PC-3 (cell line): ENCODE data around the gene IFITM5. TPM values are rescaled to one million over a fixed set of nuclear protein-coding genes. Genes with fewer than 3 reads are reported as not detected.

Experiments used
- ATAC-seq: fragments of 200-7000 bp; cut with Tn5 transposase; 2 replicates; pipeline ENCODE4 v1.9.1; 2020; ENCODE audit warnings: mild to moderate bottlenecking, moderate library complexity
- BruUV-seq: library from RNA; stranded (reverse); fragments of 400-500 nt; replicated peaks from 2 replicates; lab custom pipeline; 2021; lab: Mats Ljungman, UMichigan
- CTCF ChIA-PET: fragments of 300-600 bp; sonication (Branson Sonifier 250); formaldehyde crosslinking; loops from one replicate; lab custom pipeline; 2022; ENCODE audit warnings: antibody characterized with exemption; lab: Charles Lee
- POLR2A ChIA-PET: fragments of 300-600 bp; sonication (Branson Sonifier 250); formaldehyde crosslinking; loops from one replicate; lab custom pipeline; 2022; ENCODE audit warnings: antibody characterized with exemption; ENCODE audit not compliant: unreplicated experiment; lab: Charles Lee
- DNase-seq: peaks from one replicate; pipeline ENCODE4 v3.0.0-alpha.2; 2015
- H2AFZ ChIP-seq: fragments of 300-600 bp; sonication (generic); 2 replicates; pipeline ENCODE4 v1.6.0; 2016; ENCODE audit warnings: antibody characterized with exemption, low read length
- H3F3A ChIP-seq: fragments of 300-600 bp; sonication (generic); one replicate; pipeline ENCODE4 v1.6.0; 2017; ENCODE audit warnings: antibody characterized with exemption, low read length, control low read depth, mild to moderate bottlenecking; ENCODE audit not compliant: unreplicated experiment
- H3K27ac ChIP-seq: fragments of 300-600 bp; sonication (generic); 2 replicates; pipeline ENCODE4 v1.5.1; 2016; ENCODE audit warnings: mild to moderate bottlenecking, low read length
- H3K27me3 ChIP-seq: fragments of 300-600 bp; sonication (generic); 2 replicates; pipeline ENCODE4 v1.6.1; 2016; ENCODE audit warnings: low read length, mixed read lengths
- H3K36me3 ChIP-seq: fragments of 300-600 bp; sonication (generic); 2 replicates; pipeline ENCODE4 v1.6.1; 2016; ENCODE audit warnings: low read depth, mixed run types, low read length, mixed read lengths
- H3K4me1 ChIP-seq: fragments of 300-600 bp; sonication (generic); 2 replicates; pipeline ENCODE4 v1.5.1; 2016; ENCODE audit warnings: low read length; ENCODE audit not compliant: insufficient read depth
- H3K4me2 ChIP-seq: fragments of 300-600 bp; sonication (generic); 2 replicates; pipeline ENCODE4 v1.6.0; 2016; ENCODE audit warnings: low read length
- H3K4me3 ChIP-seq: fragments of 300-600 bp; sonication (generic); 2 replicates; pipeline ENCODE4 v1.5.1; 2016; ENCODE audit warnings: mild to moderate bottlenecking, low read length, mixed read lengths
- H3K79me2 ChIP-seq: fragments of 300-600 bp; sonication (generic); 2 replicates; pipeline ENCODE4 v1.6.1; 2017; ENCODE audit warnings: low read length, mixed read lengths
- H3K9ac ChIP-seq: fragments of 300-600 bp; sonication (generic); 2 replicates; pipeline ENCODE4 v1.6.0; 2016; ENCODE audit warnings: mild to moderate bottlenecking, low read length
- H3K9me2 ChIP-seq: fragments of 300-600 bp; sonication (generic); replicated peaks from 2 replicates; pipeline ENCODE4 v1.6.1; 2016; ENCODE audit warnings: mixed run types, low read length, mixed read lengths
- H3K9me3 ChIP-seq: fragments of 300-600 bp; sonication (generic); 2 replicates; pipeline ENCODE4 v1.6.1; 2016; ENCODE audit warnings: low read length, mixed read lengths
- H4K20me1 ChIP-seq: fragments of 300-600 bp; sonication (generic); 2 replicates; pipeline ENCODE4 v1.6.1; 2016; ENCODE audit warnings: low read length, mixed read lengths
- CTCF ChIP-seq: fragments of 300-600 bp; sonication (generic); conservative IDR thresholded peaks from 2 replicates; pipeline ENCODE4 v1.5.1; 2017; ENCODE audit warnings: antibody characterized with exemption, low read depth, mild to moderate bottlenecking, low read length
- EZH2 ChIP-seq: fragments of 300-600 bp; sonication (generic); IDR thresholded peaks from one replicate; pipeline ENCODE4 v1.6.1; 2017; ENCODE audit warnings: antibody characterized with exemption, mild to moderate bottlenecking, low read length; ENCODE audit not compliant: unreplicated experiment
- EZH2phosphoT487 ChIP-seq: fragments of 300-600 bp; sonication (generic); IDR thresholded peaks from 2 replicates; pipeline ENCODE4 v1.6.1; 2018; ENCODE audit warnings: mild to moderate bottlenecking, antibody characterized with exemption, low read length, borderline replicate concordance
- intact Hi-C: fragments of 100-400 bp; cut with micrococcal nuclease; formaldehyde crosslinking; loops from 2 replicates; pipeline ENCODE4 v1.9.0; 2023
- total RNA-seq: library from RNA; depleted of rRNA; stranded (reverse); fragments of >200 nt; gene quantifications from 2 replicates; pipeline ENCODE4 v1.2.3, GENCODE V29; 2014

The IFITM5 gene
- total RNA-seq, 1 experiment from 2014 or later, result not detected

DNA sequence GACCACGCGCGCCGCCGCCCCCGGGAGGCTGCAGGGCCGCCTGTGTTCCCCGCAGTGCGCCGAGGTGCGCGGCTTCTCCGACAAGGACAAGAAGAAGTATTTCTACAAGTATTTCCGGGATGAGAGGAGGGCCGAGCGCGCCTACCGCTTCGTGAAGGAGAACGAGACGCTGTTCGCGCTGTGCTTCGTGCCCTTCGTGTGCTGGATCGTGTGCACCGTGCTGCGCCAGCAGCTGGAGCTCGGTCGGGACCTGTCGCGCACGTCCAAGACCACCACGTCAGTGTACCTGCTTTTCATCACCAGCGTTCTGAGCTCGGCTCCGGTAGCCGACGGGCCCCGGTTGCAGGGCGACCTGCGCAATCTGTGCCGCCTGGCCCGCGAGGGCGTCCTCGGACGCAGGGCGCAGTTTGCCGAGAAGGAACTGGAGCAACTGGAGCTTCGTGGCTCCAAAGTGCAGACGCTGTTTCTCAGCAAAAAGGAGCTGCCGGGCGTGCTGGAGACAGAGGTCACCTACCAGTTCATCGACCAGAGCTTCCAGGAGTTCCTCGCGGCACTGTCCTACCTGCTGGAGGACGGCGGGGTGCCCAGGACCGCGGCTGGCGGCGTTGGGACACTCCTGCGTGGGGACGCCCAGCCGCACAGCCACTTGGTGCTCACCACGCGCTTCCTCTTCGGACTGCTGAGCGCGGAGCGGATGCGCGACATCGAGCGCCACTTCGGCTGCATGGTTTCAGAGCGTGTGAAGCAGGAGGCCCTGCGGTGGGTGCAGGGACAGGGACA is 18.4 kb downstream of the IFITM5 start:
- DNase-seq (no peak), ATAC-seq (no peak)
- intact Hi-C loops, result no loop called here
- no peak overlapping the region for H3K9ac ChIP-seq
- no peaks in the 10 kb centered on the region for H3K9me3 ChIP-seq
- no peaks in the 10 kb centered on the region for H3K4me1 ChIP-seq
- H3K4me3 ChIP-seq, result no peak overlapping the region
- no TSS peak for BruUV-seq
- H3K4me2 ChIP-seq, result no peak overlapping the region
- no peaks in the 10 kb centered on the region for H3K9me2 ChIP-seq
- no peaks in the 10 kb centered on the region for H4K20me1 ChIP-seq
- no peak overlapping the region for H3K27ac ChIP-seq
- ChIA-PET CTCF (no interaction called here), POLR2A (no interaction called here)
- H3K27me3 ChIP-seq, result peaks cover 22% of the 10 kb centered on the region
- H3K36me3 ChIP-seq, result no peaks in the 10 kb centered on the region
- no peak overlapping the region for H2AFZ ChIP-seq
- no peaks in the 10 kb centered on the region for H3F3A ChIP-seq
- TF ChIP-seq EZH2 (no peak), EZH2phosphoT487 (no peak), CTCF (no peak)
- no peaks in the 10 kb centered on the region for H3K79me2 ChIP-seq

GRCh38 chr11:279966-280705 is 19.2 kb downstream of the IFITM5 start:
- no peak overlapping the region for H3K4me2 ChIP-seq
- no peaks in the 10 kb centered on the region for H3K79me2 ChIP-seq
- no peaks in the 10 kb centered on the region for H3K9me3 ChIP-seq
- H3K27ac ChIP-seq, result no peak overlapping the region
- H3K4me3 ChIP-seq, result no peak overlapping the region
- H2AFZ ChIP-seq, result no peak overlapping the region
- no peaks in the 10 kb centered on the region for H3K9me2 ChIP-seq
- H3K4me1 ChIP-seq, result no peaks in the 10 kb centered on the region
- ChIA-PET POLR2A (no interaction called here), CTCF (no interaction called here)
- H3K9ac ChIP-seq, result no peak overlapping the region
- no peaks in the 10 kb centered on the region for H3F3A ChIP-seq
- no peaks in the 10 kb centered on the region for H4K20me1 ChIP-seq
- ATAC-seq (no peak), DNase-seq (no peak)
- intact Hi-C loops, result no loop called here
- peaks cover 22% of the 10 kb centered on the region for H3K27me3 ChIP-seq
- BruUV-seq, result no TSS peak
- no peak for TF ChIP-seq CTCF
- no peak for TF ChIP-seq EZH2phosphoT487
- no peak for TF ChIP-seq EZH2
- H3K36me3 ChIP-seq, result no peaks in the 10 kb centered on the region
